ENCODE measurements around the gene RBM24.

DNA sequence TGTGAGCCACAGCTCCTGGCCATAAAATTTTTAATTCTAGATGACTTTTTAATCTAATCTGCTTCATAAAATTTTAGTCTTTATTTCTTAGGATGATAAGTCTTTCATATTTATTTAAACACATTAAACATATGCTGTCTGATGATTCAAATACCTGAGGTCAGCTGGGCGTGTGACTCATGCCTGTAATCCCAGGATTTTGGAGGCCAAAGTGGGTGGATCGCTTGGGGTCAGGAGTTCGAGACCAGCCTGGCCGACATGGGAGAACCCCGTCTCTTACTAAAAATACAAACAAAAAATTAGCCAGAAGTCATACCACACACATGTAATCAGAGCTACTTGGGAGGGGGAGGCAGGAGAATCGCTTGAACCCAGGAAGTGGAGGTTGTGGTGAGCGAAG lies 53.1 kb downstream of the RBM24 start:
- TF ChIP-seq, protein P1, sequence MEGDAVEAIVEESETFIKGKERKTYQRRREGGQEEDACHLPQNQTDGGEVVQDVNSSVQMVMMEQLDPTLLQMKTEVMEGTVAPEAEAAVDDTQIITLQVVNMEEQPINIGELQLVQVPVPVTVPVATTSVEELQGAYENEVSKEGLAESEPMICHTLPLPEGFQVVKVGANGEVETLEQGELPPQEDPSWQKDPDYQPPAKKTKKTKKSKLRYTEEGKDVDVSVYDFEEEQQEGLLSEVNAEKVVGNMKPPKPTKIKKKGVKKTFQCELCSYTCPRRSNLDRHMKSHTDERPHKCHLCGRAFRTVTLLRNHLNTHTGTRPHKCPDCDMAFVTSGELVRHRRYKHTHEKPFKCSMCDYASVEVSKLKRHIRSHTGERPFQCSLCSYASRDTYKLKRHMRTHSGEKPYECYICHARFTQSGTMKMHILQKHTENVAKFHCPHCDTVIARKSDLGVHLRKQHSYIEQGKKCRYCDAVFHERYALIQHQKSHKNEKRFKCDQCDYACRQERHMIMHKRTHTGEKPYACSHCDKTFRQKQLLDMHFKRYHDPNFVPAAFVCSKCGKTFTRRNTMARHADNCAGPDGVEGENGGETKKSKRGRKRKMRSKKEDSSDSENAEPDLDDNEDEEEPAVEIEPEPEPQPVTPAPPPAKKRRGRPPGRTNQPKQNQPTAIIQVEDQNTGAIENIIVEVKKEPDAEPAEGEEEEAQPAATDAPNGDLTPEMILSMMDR (IDR thresholded peaks at IDR 0.05): no peak
- TF ChIP-seq POLR2AphosphoS5 (IDR thresholded peaks at IDR 0.05): no peak
